Testis (tissue), 3 donors: ENCODE results near the gene NXPH4. TPM values are rescaled to one million over a fixed set of nuclear protein-coding genes. Genes with fewer than 3 reads are reported as not detected.

Experiments used
- DNase-seq: peaks from one replicate; pipeline ENCODE4 v3.0.0-alpha.2; 2019
- H3K27ac ChIP-seq, 2 donors: fragments of 200-600 bp; sonication (generic); one replicate each; pipeline ENCODE4 v1.5.1; 2019
- H3K27me3 ChIP-seq: fragments of 200-600 bp; sonication (generic); one replicate; pipeline ENCODE4 v1.5.1; 2019
- H3K36me3 ChIP-seq: fragments of 200-600 bp; sonication (generic); one replicate; pipeline ENCODE4 v1.5.1; 2017; ENCODE audit warnings: low read depth; ENCODE audit errors: missing control alignments
- H3K4me1 ChIP-seq: fragments of 200-600 bp; sonication (generic); one replicate; pipeline ENCODE4 v1.5.1; 2019
- H3K4me3 ChIP-seq, 2 donors: fragments of 200-600 bp; sonication (generic); one replicate each; pipeline ENCODE4 v1.5.1; 2017 to 2019
- H3K9me3 ChIP-seq: fragments of 200-600 bp; sonication (generic); one replicate; pipeline ENCODE4 v1.5.1; 2017
- CTCF ChIP-seq, 3 experiments: fragments of 450-650 bp in 2 of 3; fragments of 200-600 bp in 1 of 3; sonication (generic) in 1 of 3; IDR thresholded peaks; one replicate each; pipeline ENCODE4 v1.5.1; 2016 to 2019; ENCODE audit warnings: antibody characterized with exemption in 3 of 3, mild to moderate bottlenecking in 2 of 3, moderate library complexity in 1 of 3
- POLR2A ChIP-seq: fragments of 450-650 bp; IDR thresholded peaks from one replicate; pipeline ENCODE4 v1.6.1; 2017; ENCODE audit warnings: antibody characterized with exemption, mild to moderate bottlenecking, moderate library complexity
- WGBS, 2 donors: methylation state at CpG; one replicate each; pipeline ENCODE4 v1.1.5; 2018; 5-methylcytosine and 5-hydroxymethylcytosine counted together
- intact Hi-C: fragments of 100-400 bp; cut with DNase I; formaldehyde crosslinking; loops from one replicate; pipeline ENCODE4 v1.15.1; 2023; ENCODE audit warnings: low total_unique reads
- polyA plus RNA-seq: library from polyadenylated mRNA; stranded (reverse); fragments of 350-450 nt; fragmentation: Illumina TruSeq; extraction: RNeasy Lipid Tissue Mini Kit (QIAGEN cat#74804); gene quantifications from one replicate; pipeline ENCODE4 v1.2.3, GENCODE V29; 2014; ENCODE audit warnings: low read depth, low replicate concordance; ENCODE audit not compliant: insufficient read depth
- total RNA-seq, 2 donors: library from RNA; depleted of rRNA; stranded (reverse); fragments of >200 nt; gene quantifications; one replicate each; pipeline ENCODE4 v1.2.3, GENCODE V29; 2016

The NXPH4 gene
- total and polyA plus RNA-seq, 3 donors from 2014 or later: 1.8 to 7.7 (median 7.5) TPM

- intact Hi-C loops: no loop called here
- Histone ChIP-seq H3K4me3 (no peak overlapping the region), H3K27ac (no peak overlapping the region), H3K4me1 (peaks cover 44% of the 10 kb centered on the region), H3K9me3 (no peaks in the 10 kb centered on the region), H3K27me3 (no peaks in the 10 kb centered on the region), H3K36me3 (no peaks in the 10 kb centered on the region)
- no peak for TF ChIP-seq CTCF (IDR thresholded peaks at IDR 0.05)
- TF ChIP-seq POLR2A: no peak
- DNase-seq: no peak
- 76 to 80% methylated on average over 7 to 14 of the region's 14 CpGs for WGBS, 2 donors
Measured at GRCh38 chr12:57173683-57174082, 42.9 kb upstream of the NXPH4 start.

GRCh38 chr12:57175428-57176138, 41.0 kb upstream of the NXPH4 start:
- WGBS, 2 donors: 19 to 52% methylated on average over 10 to 29 of the region's 29 CpGs
- peak; percentile 90 for DNase-seq
- intact Hi-C loops: no loop called here
- no peaks in the 10 kb centered on the region for H3K36me3 ChIP-seq
- TF ChIP-seq CTCF (IDR thresholded peaks at IDR 0.05) (peak; percentile 80 to 87 (median 80)), POLR2A (no peak)
- peaks cover 28% of the 10 kb centered on the region for H3K4me1 ChIP-seq
- no peak overlapping the region for H3K4me3 ChIP-seq
- H3K27me3 ChIP-seq: no peaks in the 10 kb centered on the region
- H3K9me3 ChIP-seq: no peaks in the 10 kb centered on the region
- H3K27ac ChIP-seq: peak overlapping the region; percentile 53 to 59

- intact Hi-C loops: no loop called here
- TF ChIP-seq POLR2A (no peak), CTCF (IDR thresholded peaks at IDR 0.05) (no peak)
- Histone ChIP-seq H3K4me1 (peaks cover 28% of the 10 kb centered on the region), H3K9me3 (no peaks in the 10 kb centered on the region), H3K4me3 (no peak overlapping the region), H3K27ac (peak overlapping the region in 1 of 2 donors; percentile 59), H3K36me3 (no peaks in the 10 kb centered on the region), H3K27me3 (no peaks in the 10 kb centered on the region)
- no peak for DNase-seq
- WGBS, 2 donors: 76 to 78% methylated on average over 6 to 9 of the region's 9 CpGs
Measured at GRCh38 chr12:57176139-57176477, 40.5 kb upstream of the NXPH4 start.

GRCh38 chr12:57176846-57177245, 39.7 kb upstream of the NXPH4 start:
- no peak for TF ChIP-seq CTCF (IDR thresholded peaks at IDR 0.05)
- no peak for TF ChIP-seq POLR2A
- Histone ChIP-seq H3K27me3 (no peaks in the 10 kb centered on the region), H3K4me1 (peaks cover 24% of the 10 kb centered on the region), H3K4me3 (no peak overlapping the region), H3K27ac (no peak overlapping the region), H3K9me3 (no peaks in the 10 kb centered on the region), H3K36me3 (no peaks in the 10 kb centered on the region)
- intact Hi-C loops: no loop called here
- 91 to 93% methylated on average over 6 to 9 of the region's 9 CpGs for WGBS, 2 donors
- no peak for DNase-seq

GRCh38 chr12:57177354-57177753, 39.2 kb upstream of the NXPH4 start:
- Histone ChIP-seq H3K27ac (no peak overlapping the region), H3K4me1 (peaks cover 19% of the 10 kb centered on the region), H3K9me3 (no peaks in the 10 kb centered on the region), H3K4me3 (no peak overlapping the region), H3K27me3 (no peaks in the 10 kb centered on the region), H3K36me3 (no peaks in the 10 kb centered on the region)
- intact Hi-C loops: no loop called here
- 89 to 92% methylated on average over 16 of the region's 16 CpGs for WGBS, 2 donors
- DNase-seq: no peak
- TF ChIP-seq POLR2A: no peak
- no peak for TF ChIP-seq CTCF (IDR thresholded peaks at IDR 0.05)
